Body of pancreas (tissue), 4 donors: Measurements from ENCODE around the gene SSR3.

Source experiments
- CTCF ChIP-seq, 7 experiments: fragments of 450-650 bp in 4 of 7; fragments of 200-600 bp in 3 of 7; sonication (generic) in 3 of 7; IDR thresholded peaks; one replicate each; pipeline ENCODE4 v1.5.1; 2016 to 2019; ENCODE audit warnings: antibody characterized with exemption in 7 of 7
- POLR2A ChIP-seq, 3 donors: fragments of 450-650 bp; IDR thresholded peaks; one replicate each; pipeline ENCODE4 v1.6.1; 2016; ENCODE audit warnings: antibody characterized with exemption in 3 of 3, mild to moderate bottlenecking in 2 of 3

GRCh38 chr3:156533205-156533604 is 21.7 kb downstream of the SSR3 start:
- TF ChIP-seq POLR2A (IDR thresholded peaks at IDR 0.05) (no peak), CTCF (IDR thresholded peaks at IDR 0.05) (no peak)
